Measurements from ENCODE around the gene COX4I2. TPM values are rescaled to one million over a fixed set of nuclear protein-coding genes. Genes with fewer than 3 reads are reported as not detected.

Gene COX4I2
- total and polyA plus RNA-seq, 2 donors (not counting 3 experiments of a cell fraction or from before 2014, with no cell fraction given): not detected

GRCh38 chr20:31615416-31615815 lies 22.3 kb upstream of the COX4I2 start:
- DNase-seq (ENCODE audit: low read depth, low spot score) (no peak), FAIRE-seq (no peak)
- no TSS peak for BruUV-seq (replicated peaks)
- Histone ChIP-seq H3K27ac (ENCODE audit: insufficient read depth, low read depth, low read length) (no peak overlapping the region), H3K79me2 (ENCODE audit: control insufficient read depth, insufficient read depth, low read length) (no peaks in the 10 kb centered on the region), H3K9me3 (replicated peaks; ENCODE audit: control insufficient read depth, insufficient read depth, low read length) (no peaks in the 10 kb centered on the region), H3K4me2 (ENCODE audit: insufficient read depth, low read length) (no peak overlapping the region), H3K9ac (replicated peaks; ENCODE audit: extremely low read depth, insufficient read depth, low read length) (no peak overlapping the region), H3K27me3 (ENCODE audit: control insufficient read depth in 2 of 2, insufficient read depth in 2 of 2, low read length in 2 of 2) (no peaks in the 10 kb centered on the region), H3K4me1 (ENCODE audit: control insufficient read depth, extremely low read depth, insufficient read depth, low read length) (peaks cover 12% of the 10 kb centered on the region), H4K20me1 (replicated peaks; ENCODE audit: control insufficient read depth, extremely low read depth, insufficient read depth, low read length) (no peaks in the 10 kb centered on the region), H3K9me1 (replicated peaks; ENCODE audit: control insufficient read depth, extremely low read depth, insufficient read depth, low read length) (no peaks in the 10 kb centered on the region), H3K36me3 (ENCODE audit: control insufficient read depth in 2 of 2, extremely low read depth in 1 of 2, insufficient read depth in 2 of 2, low read length in 2 of 2) (no peaks in the 10 kb centered on the region), H2AFZ (ENCODE audit: low read depth, low read length) (no peak overlapping the region), H3K4me3 (replicated peaks in 1 of 3; ENCODE audit: insufficient read depth in 1 of 3, low read depth in 1 of 3, low read length in 3 of 3) (no peak overlapping the region)
- CTCF ChIA-PET: interaction anchor here (1.7 to 4.6 kb wide), 4 partner anchors 47 to 108 kb away, joined by 6 to 24 read pairs (median 8); no protein-coding TSS in a partner anchor
- dilution Hi-C loops (cut with MboI; ENCODE audit: extremely low pct_ligation_motif_present, low sequenced_read_pairs) (no loop called here), intact Hi-C loops (cut with micrococcal nuclease) (no loop called here)
- POLR2A ChIA-PET: no interaction called here
- no peak for TF ChIP-seq CTCF (IDR thresholded peaks at IDR 0.05; ENCODE audit: extremely low read depth in 1 of 2, insufficient read depth in 1 of 2, low read depth in 1 of 2, low read length in 2 of 2)
- TF ChIP-seq FOS (IDR thresholded peaks at IDR 0.05; ENCODE audit: borderline replicate concordance, insufficient read depth, low read length): no peak
- TF ChIP-seq MAX (IDR thresholded peaks at IDR 0.05; ENCODE audit: insufficient read depth, insufficient read length): no peak

GRCh38 chr20:31617432-31618104 lies 20.1 kb upstream of the COX4I2 start:
- CTCF ChIA-PET: interaction anchor here (1.2 to 4.6 kb wide), 4 partner anchors 17 to 106 kb away, joined by 4 to 24 read pairs (median 6); no protein-coding TSS in a partner anchor

More at GRCh38 chr20:31617432-31618104, 20.1 kb upstream of the COX4I2 start:
- DNase-seq (ENCODE audit: low read depth, low spot score) (no peak), FAIRE-seq (no peak)
- no peak overlapping the region for H2AFZ ChIP-seq (ENCODE audit: low read depth, low read length)
- no TSS peak for BruUV-seq (replicated peaks)
- no peaks in the 10 kb centered on the region for H3K36me3 ChIP-seq (ENCODE audit: control insufficient read depth in 2 of 2, extremely low read depth in 1 of 2, insufficient read depth in 2 of 2, low read length in 2 of 2)
- no peak overlapping the region for H3K4me2 ChIP-seq (ENCODE audit: insufficient read depth, low read length)
- no peak overlapping the region for H3K27ac ChIP-seq (ENCODE audit: insufficient read depth, low read depth, low read length)
- H3K9me3 ChIP-seq (replicated peaks; ENCODE audit: control insufficient read depth, insufficient read depth, low read length): no peaks in the 10 kb centered on the region
- H3K9ac ChIP-seq (replicated peaks; ENCODE audit: extremely low read depth, insufficient read depth, low read length): no peak overlapping the region
- POLR2A ChIA-PET: no interaction called here
- no peaks in the 10 kb centered on the region for H3K9me1 ChIP-seq (replicated peaks; ENCODE audit: control insufficient read depth, extremely low read depth, insufficient read depth, low read length)
- H3K27me3 ChIP-seq (ENCODE audit: control insufficient read depth in 2 of 2, insufficient read depth in 2 of 2, low read length in 2 of 2): no peaks in the 10 kb centered on the region
- no peaks in the 10 kb centered on the region for H3K79me2 ChIP-seq (ENCODE audit: control insufficient read depth, insufficient read depth, low read length)
- TF ChIP-seq CTCF (IDR thresholded peaks at IDR 0.05; ENCODE audit: extremely low read depth in 1 of 2, insufficient read depth in 1 of 2, low read depth in 1 of 2, low read length in 2 of 2) (no peak), POLR2AphosphoS5 (IDR thresholded peaks at IDR 0.05; ENCODE audit: insufficient read depth, low read depth, low read length) (no peak), POLR2A (IDR thresholded peaks at IDR 0.05; ENCODE audit: low read depth, low read length) (no peak), MAX (IDR thresholded peaks at IDR 0.05; ENCODE audit: insufficient read depth, insufficient read length) (no peak), FOS (IDR thresholded peaks at IDR 0.05; ENCODE audit: borderline replicate concordance, insufficient read depth, low read length) (no peak), MYC (IDR thresholded peaks at IDR 0.05; ENCODE audit: low read depth, low read length) (no peak), JUN (IDR thresholded peaks at IDR 0.05; ENCODE audit: borderline replicate concordance, insufficient read depth, insufficient read length, low read depth) (no peak), GATA2 (IDR thresholded peaks at IDR 0.05; ENCODE audit: insufficient read depth, insufficient read length, low read depth, low read length) (no peak), EZH2 (IDR thresholded peaks at IDR 0.05; ENCODE audit: borderline replicate concordance, low read depth, low read length, severe bottlenecking) (no peak)
- H3K4me1 ChIP-seq (ENCODE audit: control insufficient read depth, extremely low read depth, insufficient read depth, low read length): peaks cover 4% of the 10 kb centered on the region
- H4K20me1 ChIP-seq (replicated peaks; ENCODE audit: control insufficient read depth, extremely low read depth, insufficient read depth, low read length): no peaks in the 10 kb centered on the region
- intact Hi-C loops (cut with micrococcal nuclease): no loop called here
- dilution Hi-C loops (cut with MboI; ENCODE audit: extremely low pct_ligation_motif_present, low sequenced_read_pairs): no loop called here
- no peak overlapping the region for H3K4me3 ChIP-seq (replicated peaks in 1 of 3; ENCODE audit: insufficient read depth in 1 of 3, low read depth in 1 of 3, low read length in 3 of 3)
